HL-60 (cell line): Measurements from ENCODE around the gene SPPL2B.

Source experiments
- DNase-seq, 2 experiments: peaks; one replicate each; pipeline ENCODE4 v3.0.0-alpha.2; 2010 to 2020; ENCODE audit warnings: low read depth in 1 of 2, low spot score in 1 of 2
- H3K27ac ChIP-seq: fragments of 250-450 bp; sonication (Bioruptor Pico); replicated peaks from 2 replicates; pipeline ENCODE4 v1.5.1; 2020; ENCODE audit warnings: mild to moderate bottlenecking, moderate library complexity
- H3K27me3 ChIP-seq: fragments of 250-450 bp; sonication (Bioruptor Pico); 2 replicates; pipeline ENCODE4 v1.5.1; 2021; ENCODE audit warnings: mild to moderate bottlenecking, moderate library complexity; ENCODE audit not compliant: insufficient read depth, poor library complexity, severe bottlenecking
- H3K4me3 ChIP-seq: replicated peaks from 2 replicates; pipeline ENCODE4 v1.5.1; 2011; ENCODE audit warnings: mild to moderate bottlenecking, control low read depth, low read length; ENCODE audit not compliant: insufficient read depth
- GABPA ChIP-seq: IDR thresholded peaks from 2 replicates; pipeline ENCODE4 v1.6.1; 2012; ENCODE audit warnings: low read depth
- POLR2AphosphoS5 ChIP-seq: IDR thresholded peaks from 2 replicates; pipeline ENCODE4 v1.6.1; 2012; ENCODE audit warnings: low read depth
- SPI1 ChIP-seq: IDR thresholded peaks from 2 replicates; pipeline ENCODE4 v1.6.1; 2012; ENCODE audit warnings: low read depth, mild to moderate bottlenecking, borderline replicate concordance
- TF ChIP-seq, protein P1 (sequence below): IDR thresholded peaks from one replicate; pipeline ENCODE4 v1.5.1; 2011; ENCODE audit warnings: low read length, control low read depth, inconsistent platforms; ENCODE audit not compliant: insufficient read depth
- TF ChIP-seq, protein P2 (sequence below): IDR thresholded peaks from 2 replicates; pipeline ENCODE4 v1.6.1; 2012; ENCODE audit warnings: low read depth; ENCODE audit not compliant: insufficient replicate concordance

The SPPL2B gene

GRCh38 chr19:2375353-2376121 is 47.1 kb downstream of the SPPL2B start:
- H3K27ac ChIP-seq, result no peak overlapping the region
- no peak overlapping the region for H3K4me3 ChIP-seq
- TF ChIP-seq, protein P1, sequence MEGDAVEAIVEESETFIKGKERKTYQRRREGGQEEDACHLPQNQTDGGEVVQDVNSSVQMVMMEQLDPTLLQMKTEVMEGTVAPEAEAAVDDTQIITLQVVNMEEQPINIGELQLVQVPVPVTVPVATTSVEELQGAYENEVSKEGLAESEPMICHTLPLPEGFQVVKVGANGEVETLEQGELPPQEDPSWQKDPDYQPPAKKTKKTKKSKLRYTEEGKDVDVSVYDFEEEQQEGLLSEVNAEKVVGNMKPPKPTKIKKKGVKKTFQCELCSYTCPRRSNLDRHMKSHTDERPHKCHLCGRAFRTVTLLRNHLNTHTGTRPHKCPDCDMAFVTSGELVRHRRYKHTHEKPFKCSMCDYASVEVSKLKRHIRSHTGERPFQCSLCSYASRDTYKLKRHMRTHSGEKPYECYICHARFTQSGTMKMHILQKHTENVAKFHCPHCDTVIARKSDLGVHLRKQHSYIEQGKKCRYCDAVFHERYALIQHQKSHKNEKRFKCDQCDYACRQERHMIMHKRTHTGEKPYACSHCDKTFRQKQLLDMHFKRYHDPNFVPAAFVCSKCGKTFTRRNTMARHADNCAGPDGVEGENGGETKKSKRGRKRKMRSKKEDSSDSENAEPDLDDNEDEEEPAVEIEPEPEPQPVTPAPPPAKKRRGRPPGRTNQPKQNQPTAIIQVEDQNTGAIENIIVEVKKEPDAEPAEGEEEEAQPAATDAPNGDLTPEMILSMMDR, result no peak
- no peak for TF ChIP-seq GABPA
- no peak for TF ChIP-seq POLR2AphosphoS5
- TF ChIP-seq, protein P2, sequence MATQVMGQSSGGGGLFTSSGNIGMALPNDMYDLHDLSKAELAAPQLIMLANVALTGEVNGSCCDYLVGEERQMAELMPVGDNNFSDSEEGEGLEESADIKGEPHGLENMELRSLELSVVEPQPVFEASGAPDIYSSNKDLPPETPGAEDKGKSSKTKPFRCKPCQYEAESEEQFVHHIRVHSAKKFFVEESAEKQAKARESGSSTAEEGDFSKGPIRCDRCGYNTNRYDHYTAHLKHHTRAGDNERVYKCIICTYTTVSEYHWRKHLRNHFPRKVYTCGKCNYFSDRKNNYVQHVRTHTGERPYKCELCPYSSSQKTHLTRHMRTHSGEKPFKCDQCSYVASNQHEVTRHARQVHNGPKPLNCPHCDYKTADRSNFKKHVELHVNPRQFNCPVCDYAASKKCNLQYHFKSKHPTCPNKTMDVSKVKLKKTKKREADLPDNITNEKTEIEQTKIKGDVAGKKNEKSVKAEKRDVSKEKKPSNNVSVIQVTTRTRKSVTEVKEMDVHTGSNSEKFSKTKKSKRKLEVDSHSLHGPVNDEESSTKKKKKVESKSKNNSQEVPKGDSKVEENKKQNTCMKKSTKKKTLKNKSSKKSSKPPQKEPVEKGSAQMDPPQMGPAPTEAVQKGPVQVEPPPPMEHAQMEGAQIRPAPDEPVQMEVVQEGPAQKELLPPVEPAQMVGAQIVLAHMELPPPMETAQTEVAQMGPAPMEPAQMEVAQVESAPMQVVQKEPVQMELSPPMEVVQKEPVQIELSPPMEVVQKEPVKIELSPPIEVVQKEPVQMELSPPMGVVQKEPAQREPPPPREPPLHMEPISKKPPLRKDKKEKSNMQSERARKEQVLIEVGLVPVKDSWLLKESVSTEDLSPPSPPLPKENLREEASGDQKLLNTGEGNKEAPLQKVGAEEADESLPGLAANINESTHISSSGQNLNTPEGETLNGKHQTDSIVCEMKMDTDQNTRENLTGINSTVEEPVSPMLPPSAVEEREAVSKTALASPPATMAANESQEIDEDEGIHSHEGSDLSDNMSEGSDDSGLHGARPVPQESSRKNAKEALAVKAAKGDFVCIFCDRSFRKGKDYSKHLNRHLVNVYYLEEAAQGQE, result no peak
- no peak for DNase-seq
- no peaks in the 10 kb centered on the region for H3K27me3 ChIP-seq

- no peak overlapping the region for H3K27ac ChIP-seq
- H3K4me3 ChIP-seq, result no peak overlapping the region
- H3K27me3 ChIP-seq, result no peaks in the 10 kb centered on the region
- DNase-seq, result no peak
- no peak for TF ChIP-seq POLR2AphosphoS5
- TF ChIP-seq, protein P2, result no peak
Observed at GRCh38 chr19:2376784-2377519, 48.5 kb downstream of the SPPL2B start.

- Histone ChIP-seq H3K4me3 (no peak overlapping the region), H3K27me3 (no peaks in the 10 kb centered on the region), H3K27ac (no peak overlapping the region)
- DNase-seq, result no peak
- TF ChIP-seq, protein P2, result no peak
- TF ChIP-seq, protein P1, result no peak
- TF ChIP-seq SPI1 (no peak), POLR2AphosphoS5 (no peak), GABPA (no peak)
Observed at GRCh38 chr19:2380567-2380966, 52.1 kb downstream of the SPPL2B start.
